Measurements from ENCODE around the gene AASS. TPM values are rescaled to one million over a fixed set of nuclear protein-coding genes. Genes with fewer than 3 reads are reported as not detected.

The AASS gene
- total and polyA plus RNA-seq, 2 experiments from 2014 or later = 368 to 789 TPM

DNA sequence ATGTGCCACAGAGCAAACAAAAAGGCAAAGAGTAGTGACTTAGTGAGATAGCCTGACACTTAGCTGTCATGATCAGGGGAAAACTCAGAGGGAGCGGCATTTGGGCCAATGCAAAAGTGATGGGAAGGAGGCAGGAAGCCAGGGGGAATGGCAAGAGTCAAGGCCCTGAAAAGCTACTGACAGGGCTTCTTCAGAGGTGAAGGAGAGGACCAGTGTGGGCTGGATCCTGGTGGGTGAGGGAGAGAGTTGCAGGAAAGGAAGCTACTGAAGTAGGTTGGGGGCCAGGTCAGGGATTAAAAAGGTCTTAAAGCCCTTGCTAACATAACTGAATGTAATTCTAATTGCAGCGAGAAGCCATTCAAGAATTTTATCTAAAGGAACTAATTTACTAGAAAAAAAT is 117.0 kb downstream of the AASS start (continued):
- TF ChIP-seq CREB1 (CRISPR knock-in tag; IDR thresholded peaks at IDR 0.05; ENCODE audit: low read depth) (no peak), ZNF462 (CRISPR knock-in tag; IDR thresholded peaks at IDR 0.05) (no peak), STAT1 (IDR thresholded peaks at IDR 0.05; ENCODE audit: unreplicated experiment) (no peak)
- TF ChIP-seq, protein P1, sequence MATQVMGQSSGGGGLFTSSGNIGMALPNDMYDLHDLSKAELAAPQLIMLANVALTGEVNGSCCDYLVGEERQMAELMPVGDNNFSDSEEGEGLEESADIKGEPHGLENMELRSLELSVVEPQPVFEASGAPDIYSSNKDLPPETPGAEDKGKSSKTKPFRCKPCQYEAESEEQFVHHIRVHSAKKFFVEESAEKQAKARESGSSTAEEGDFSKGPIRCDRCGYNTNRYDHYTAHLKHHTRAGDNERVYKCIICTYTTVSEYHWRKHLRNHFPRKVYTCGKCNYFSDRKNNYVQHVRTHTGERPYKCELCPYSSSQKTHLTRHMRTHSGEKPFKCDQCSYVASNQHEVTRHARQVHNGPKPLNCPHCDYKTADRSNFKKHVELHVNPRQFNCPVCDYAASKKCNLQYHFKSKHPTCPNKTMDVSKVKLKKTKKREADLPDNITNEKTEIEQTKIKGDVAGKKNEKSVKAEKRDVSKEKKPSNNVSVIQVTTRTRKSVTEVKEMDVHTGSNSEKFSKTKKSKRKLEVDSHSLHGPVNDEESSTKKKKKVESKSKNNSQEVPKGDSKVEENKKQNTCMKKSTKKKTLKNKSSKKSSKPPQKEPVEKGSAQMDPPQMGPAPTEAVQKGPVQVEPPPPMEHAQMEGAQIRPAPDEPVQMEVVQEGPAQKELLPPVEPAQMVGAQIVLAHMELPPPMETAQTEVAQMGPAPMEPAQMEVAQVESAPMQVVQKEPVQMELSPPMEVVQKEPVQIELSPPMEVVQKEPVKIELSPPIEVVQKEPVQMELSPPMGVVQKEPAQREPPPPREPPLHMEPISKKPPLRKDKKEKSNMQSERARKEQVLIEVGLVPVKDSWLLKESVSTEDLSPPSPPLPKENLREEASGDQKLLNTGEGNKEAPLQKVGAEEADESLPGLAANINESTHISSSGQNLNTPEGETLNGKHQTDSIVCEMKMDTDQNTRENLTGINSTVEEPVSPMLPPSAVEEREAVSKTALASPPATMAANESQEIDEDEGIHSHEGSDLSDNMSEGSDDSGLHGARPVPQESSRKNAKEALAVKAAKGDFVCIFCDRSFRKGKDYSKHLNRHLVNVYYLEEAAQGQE (IDR thresholded peaks at IDR 0.05; ENCODE audit: unreplicated experiment) = no peak

Small RNAs within 50 kb of the gene (small RNA-seq; reads per million reads assigned to genes)
- not detected for gene RNU7-154P (ENCODE audit: low replicate concordance)

Other genes starting within 250 kb of the AASS start
- 1.7 and 2.3 TPM in 2 replicates for gene FEZF1, start 160.5 kb upstream of the AASS start, total RNA-seq (2014; rRNA removed; shearing (Covaris generic))
- gene FEZF1, start 160.5 kb upstream of the AASS start, polyA plus RNA-seq (2016; fragmentation: Nextera tagmentation; extraction: Ambion mirVana) = 0.87 and 1.0 TPM in 2 replicates

Data from GM23338 (cell line).